Ishikawa (cell line): ENCODE data around the gene GRID2.

Experiments used
- EGR1 ChIP-seq: IDR thresholded peaks from 2 replicates; pipeline ENCODE4 v1.6.1; 2012
- EP300 ChIP-seq: IDR thresholded peaks from 2 replicates; pipeline ENCODE4 v1.6.1; 2012; ENCODE audit warnings: borderline replicate concordance
- MAX ChIP-seq: IDR thresholded peaks from 2 replicates; pipeline ENCODE4 v1.6.1; 2012
- NFIC ChIP-seq: IDR thresholded peaks from 2 replicates; pipeline ENCODE4 v1.6.1; 2012
- USF1 ChIP-seq: IDR thresholded peaks from 2 replicates; pipeline ENCODE4 v1.6.1; 2012
- YY1 ChIP-seq: IDR thresholded peaks from 2 replicates; pipeline ENCODE4 v1.6.1; 2012; ENCODE audit warnings: low read depth

- TF ChIP-seq USF1, result no peak
- no peak for TF ChIP-seq NFIC
- no peak for TF ChIP-seq MAX
- TF ChIP-seq EP300, result no peak
- TF ChIP-seq YY1, result no peak
- no peak for TF ChIP-seq EGR1
These were observed 998.5 kb downstream of the GRID2 start for GRCh38 chr4:93302310-93302709.
